NCI-H1417 (cell line): ENCODE data around the gene STIM1.
"Not testable (repeated sequence)": the region's sequence is repeated elsewhere in the genome, so short reads cannot be mapped to it uniquely, and the experiment has no call there.

ENCODE experiments used
- DNase-seq, 3 experiments: peaks; one replicate each; lab custom pipeline; 2025; lab: John Stamatoyannopoulos, UW

STIM1 gene

GRCh38 chr11:4026389-4026788, 170.9 kb downstream of the STIM1 start:
- no peak for DNase-seq

- no peak for DNase-seq
These were observed 172.3 kb downstream of the STIM1 start for GRCh38 chr11:4027746-4028145.

GRCh38 chr11:4030197-4030596, 174.7 kb downstream of the STIM1 start:
- DNase-seq: peak in 1 of 3 experiments; percentile 15

- no peak for DNase-seq
These were observed 176.6 kb downstream of the STIM1 start for GRCh38 chr11:4032097-4032496.

GRCh38 chr11:4035985-4036384, 180.5 kb downstream of the STIM1 start:
- no peak for DNase-seq

- no peak for DNase-seq
These were observed 183.5 kb downstream of the STIM1 start for GRCh38 chr11:4039011-4039410.

- no peak for DNase-seq
These were observed 185.0 kb downstream of the STIM1 start for GRCh38 chr11:4040461-4040860.

GRCh38 chr11:4041731-4042391, 186.4 kb downstream of the STIM1 start:
- DNase-seq: no peak

- no peak for DNase-seq
These were observed 189.6 kb downstream of the STIM1 start for GRCh38 chr11:4044976-4045646.

GRCh38 chr11:4048340-4048739, 192.9 kb downstream of the STIM1 start:
- DNase-seq: no peak

- DNase-seq: no peak
These were observed 193.5 kb downstream of the STIM1 start for GRCh38 chr11:4049006-4049405.

GRCh38 chr11:4050138-4050537, 194.7 kb downstream of the STIM1 start:
- no peak for DNase-seq

GRCh38 chr11:4053200-4053599, 197.7 kb downstream of the STIM1 start:
- DNase-seq: not testable (repeated sequence)

- DNase-seq: no peak
These were observed 199.2 kb downstream of the STIM1 start for GRCh38 chr11:4054643-4055042.

- DNase-seq: no peak
These were observed 204.0 kb downstream of the STIM1 start for GRCh38 chr11:4059424-4059823.

- DNase-seq: no peak
These were observed 204.9 kb downstream of the STIM1 start for GRCh38 chr11:4060182-4060923.

- no peak for DNase-seq
These were observed 206.2 kb downstream of the STIM1 start for GRCh38 chr11:4061700-4062099.

- DNase-seq: no peak
These were observed 207.9 kb downstream of the STIM1 start for GRCh38 chr11:4063348-4063747.

- DNase-seq: no peak
These were observed 209.0 kb downstream of the STIM1 start for GRCh38 chr11:4064278-4064955.

- DNase-seq: no peak
These were observed 209.6 kb downstream of the STIM1 start for GRCh38 chr11:4065086-4065485.

GRCh38 chr11:4065601-4066377, 210.3 kb downstream of the STIM1 start:
- DNase-seq: no peak

- DNase-seq: no peak
These were observed 211.4 kb downstream of the STIM1 start for GRCh38 chr11:4066910-4067309.
